Measurements from ENCODE around the gene HSPBAP1.

GRCh38 chr3:122828281-122828680 is 34.6 kb upstream of the HSPBAP1 start:
- TF ChIP-seq POLR2A (IDR thresholded peaks at IDR 0.05; ENCODE audit: low read depth, low read length) (no peak), TAF1 (IDR thresholded peaks at IDR 0.05; ENCODE audit: borderline replicate concordance, low read depth, low read length) (no peak)
